GM12874 (cell line): ENCODE data around the gene HSD11B2.

Experiments used
- CTCF ChIP-seq: IDR thresholded peaks from 2 replicates; pipeline ENCODE4 v1.5.1; 2011; ENCODE audit warnings: low read depth, mild to moderate bottlenecking, control low read depth, low read length, moderate library complexity; ENCODE audit not compliant: insufficient read depth

HSD11B2 gene

GRCh38 chr16:67430977-67431774 is at the start of gene HSD11B2:
HSD11B2 (plus strand) TSS chr16:67431121; CDS start chr16:67431249, 128 bp downstream.
- TF ChIP-seq CTCF: no peak

- TF ChIP-seq CTCF: no peak
Observed at GRCh38 chr16:67383284-67383683, 47.6 kb upstream of the HSD11B2 start.

- no peak for TF ChIP-seq CTCF
Observed at GRCh38 chr16:67384778-67385510, 46.0 kb upstream of the HSD11B2 start.

- TF ChIP-seq CTCF: no peak
Observed at GRCh38 chr16:67386861-67387455, 44.0 kb upstream of the HSD11B2 start.

- TF ChIP-seq CTCF: no peak
Observed at GRCh38 chr16:67387479-67388079, 43.3 kb upstream of the HSD11B2 start.

- no peak for TF ChIP-seq CTCF
Observed at GRCh38 chr16:67388191-67388590, 42.7 kb upstream of the HSD11B2 start.

GRCh38 chr16:67388591-67388990 is 42.3 kb upstream of the HSD11B2 start:
- TF ChIP-seq CTCF: no peak
